Right ventricle myocardium superior (tissue), 1 donor: ENCODE measurements around the gene FAM53A. TPM values are rescaled to one million over a fixed set of nuclear protein-coding genes. Genes with fewer than 3 reads are reported as not detected.
A peak's percentile ranks its signal among the peaks of the same experiment; 100 is the strongest.

Experiments
- ATAC-seq: fragments of 200-7000 bp; cut with Tn5 transposase; one replicate; pipeline ENCODE4 v1.9.1; 2020; ENCODE audit warnings: mild to moderate bottlenecking; ENCODE audit not compliant: poor library complexity
- DNase-seq: peaks from one replicate; pipeline ENCODE4 v3.0.0-alpha.2; 2020
- intact Hi-C: fragments of 100-400 bp; cut with DNase I; formaldehyde crosslinking; loops from one replicate; pipeline ENCODE4 v1.11.2; 2022
- total RNA-seq: library from RNA; stranded (reverse); fragmentation: NEBNext Ultra II Directional; extraction: Animal tissue kit (Norgen Biotek cat#: 25700); gene quantifications from one replicate; pipeline ENCODE4 v1.2.1, GENCODE V29; 2021
- donor health status: DM: no; HTN: yes; CAD: no; lungs with severe emphysema.

The FAM53A gene
- total RNA-seq, 1 donor from 2014 or later, result 1.0 TPM

- peak; percentile 29 for DNase-seq
- ATAC-seq, result no peak
- intact Hi-C loops, result no loop called here
Measured at GRCh38 chr4:1603413-1604135, 80.5 kb downstream of the FAM53A start.

GRCh38 chr4:1602655-1603412 lies 81.3 kb downstream of the FAM53A start:
- ATAC-seq, result no peak
- DNase-seq, result peak; percentile 29

DNA sequence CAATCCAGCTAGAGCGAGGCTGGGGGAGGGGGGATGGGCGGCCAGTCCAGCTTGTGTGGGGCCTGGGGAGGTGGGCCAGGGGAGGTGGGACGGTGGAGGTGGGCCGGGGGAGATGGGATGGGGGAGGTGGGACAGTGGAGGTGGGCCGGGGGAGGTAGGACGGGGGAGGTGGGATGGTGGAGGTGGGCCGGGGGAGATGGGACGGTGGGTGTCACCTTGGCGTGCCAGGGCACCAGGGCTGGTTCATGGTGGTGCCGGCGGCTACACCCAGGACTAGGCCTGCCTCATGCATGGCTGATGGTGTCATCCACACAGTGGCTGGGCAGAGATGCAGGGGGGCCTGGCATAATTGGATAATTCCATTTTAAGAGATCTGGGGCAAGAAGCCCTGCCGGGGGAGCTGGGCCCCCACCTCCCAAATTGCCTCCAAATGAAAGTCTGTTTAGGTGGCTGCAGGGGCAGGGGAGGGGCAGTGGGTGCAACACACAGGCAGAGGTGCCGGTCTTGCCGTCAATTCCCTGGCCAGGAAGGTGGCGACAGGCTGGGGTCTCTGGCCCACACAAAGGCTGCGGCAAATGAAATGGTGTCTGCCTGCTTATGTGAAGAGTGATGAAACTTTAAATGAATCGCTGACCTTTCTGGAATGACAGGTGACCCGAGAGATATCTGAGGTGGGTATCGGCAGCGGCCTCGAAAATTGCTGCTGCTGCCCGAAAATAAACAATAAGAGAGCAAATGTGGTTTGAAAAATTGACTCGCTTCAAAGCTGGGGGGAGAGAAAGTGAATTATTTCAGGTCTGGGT lies 82.1 kb downstream of the FAM53A start:
- peak; percentile 29 for DNase-seq
- intact Hi-C loops, result no loop called here
- no peak for ATAC-seq

More at GRCh38 chr4:1602655-1603412, 81.3 kb downstream of the FAM53A start:
- intact Hi-C loops, result no loop called here

DNA sequence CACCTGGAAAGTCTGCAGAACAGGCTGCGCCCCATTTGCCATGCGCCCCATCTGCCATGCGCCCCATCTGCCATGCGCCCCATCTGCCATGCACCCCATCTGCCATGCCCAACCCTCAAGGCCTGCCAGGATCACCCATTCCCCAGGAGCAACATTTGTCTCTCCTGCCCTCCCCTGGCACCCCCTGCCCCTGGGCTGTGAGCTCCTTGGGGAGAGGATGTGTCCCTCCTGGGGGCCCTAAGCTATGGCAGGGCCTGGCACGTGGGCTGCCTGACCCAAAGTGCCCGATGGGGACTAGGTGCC lies 82.6 kb downstream of the FAM53A start:
- ATAC-seq, result no peak
- intact Hi-C loops, result no loop called here
- DNase-seq, result no peak

DNA sequence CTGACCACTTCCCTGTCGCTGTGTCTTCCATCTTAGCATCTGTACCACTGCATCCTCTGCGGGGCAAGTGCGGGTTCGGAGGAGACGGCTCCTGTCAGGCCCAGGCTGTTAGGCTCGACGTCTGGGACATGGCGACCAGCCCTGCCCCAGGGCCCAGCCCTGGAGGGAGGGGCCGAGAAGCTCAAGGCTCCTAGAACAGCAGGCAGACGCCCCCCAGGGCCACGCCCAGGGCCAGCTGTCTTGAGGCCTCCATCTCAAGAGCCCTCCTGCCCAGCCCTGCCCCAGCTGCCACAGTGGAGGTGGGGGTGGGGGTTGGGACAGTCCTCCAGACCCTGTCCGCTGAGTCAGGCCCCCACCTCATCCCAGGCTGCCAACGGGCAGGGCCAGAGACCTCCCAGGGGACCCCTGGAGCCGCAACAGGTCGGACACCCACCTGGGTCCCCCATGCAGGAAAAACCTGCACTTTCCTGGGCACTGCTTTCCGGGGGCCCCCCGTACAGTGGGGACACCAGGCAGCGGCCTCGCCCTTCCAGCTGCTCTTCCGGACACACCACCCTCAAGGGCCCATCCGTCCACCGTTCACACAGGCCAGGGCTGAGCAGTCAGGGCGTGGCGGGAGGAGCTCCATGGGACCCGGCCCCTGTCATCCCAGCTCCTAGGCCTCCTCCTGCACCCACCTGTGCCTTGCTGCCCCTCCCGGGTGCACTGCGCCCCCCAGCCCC lies 83.1 kb downstream of the FAM53A start:
- intact Hi-C loops, result no loop called here
- ATAC-seq, result no peak
- DNase-seq, result peak; percentile 27

GRCh38 chr4:1600211-1600780 lies 83.8 kb downstream of the FAM53A start:
- intact Hi-C loops, result no loop called here
- ATAC-seq (no peak), DNase-seq (peak; percentile 24)

DNA sequence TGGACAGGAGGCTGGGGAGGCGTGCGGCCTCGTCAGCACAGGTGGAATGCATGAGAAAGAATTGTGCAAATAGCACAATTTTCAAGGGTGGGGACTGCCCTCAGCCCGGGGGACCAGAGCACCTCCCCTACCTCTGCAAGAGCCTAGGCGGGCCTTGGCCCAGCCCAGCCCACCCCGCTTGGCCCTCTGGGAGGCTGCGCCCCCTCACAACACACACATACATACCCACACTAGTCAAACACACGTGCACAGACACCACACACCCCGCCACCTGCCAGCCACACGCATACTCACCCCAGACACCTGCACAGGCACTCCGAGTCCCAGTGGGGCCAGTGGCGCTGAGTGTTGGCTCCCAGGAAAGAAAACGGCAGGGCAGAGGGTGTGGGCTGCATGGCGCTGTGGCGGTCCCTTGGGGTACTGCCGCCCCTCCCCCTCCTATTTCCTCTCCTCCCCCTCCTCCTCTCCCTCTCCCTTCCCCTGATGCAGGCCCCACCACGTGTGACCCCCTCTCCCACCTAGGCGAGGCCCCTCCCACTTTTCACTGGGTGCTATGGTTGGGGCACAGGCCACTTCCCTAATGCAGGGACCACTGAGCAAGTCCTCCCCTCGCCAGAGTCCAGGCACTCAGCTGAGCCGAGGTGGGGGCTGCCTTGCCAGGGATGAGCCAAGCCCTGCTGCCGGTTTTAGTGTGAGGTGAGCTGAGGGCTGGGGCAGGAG lies 84.5 kb downstream of the FAM53A start:
- intact Hi-C loops, result no loop called here
- peak; percentile 36 for DNase-seq
- no peak for ATAC-seq

- peak; percentile 24 for DNase-seq
- intact Hi-C loops, result no loop called here
Measured at GRCh38 chr4:1599026-1599481, 85.1 kb downstream of the FAM53A start.

DNA sequence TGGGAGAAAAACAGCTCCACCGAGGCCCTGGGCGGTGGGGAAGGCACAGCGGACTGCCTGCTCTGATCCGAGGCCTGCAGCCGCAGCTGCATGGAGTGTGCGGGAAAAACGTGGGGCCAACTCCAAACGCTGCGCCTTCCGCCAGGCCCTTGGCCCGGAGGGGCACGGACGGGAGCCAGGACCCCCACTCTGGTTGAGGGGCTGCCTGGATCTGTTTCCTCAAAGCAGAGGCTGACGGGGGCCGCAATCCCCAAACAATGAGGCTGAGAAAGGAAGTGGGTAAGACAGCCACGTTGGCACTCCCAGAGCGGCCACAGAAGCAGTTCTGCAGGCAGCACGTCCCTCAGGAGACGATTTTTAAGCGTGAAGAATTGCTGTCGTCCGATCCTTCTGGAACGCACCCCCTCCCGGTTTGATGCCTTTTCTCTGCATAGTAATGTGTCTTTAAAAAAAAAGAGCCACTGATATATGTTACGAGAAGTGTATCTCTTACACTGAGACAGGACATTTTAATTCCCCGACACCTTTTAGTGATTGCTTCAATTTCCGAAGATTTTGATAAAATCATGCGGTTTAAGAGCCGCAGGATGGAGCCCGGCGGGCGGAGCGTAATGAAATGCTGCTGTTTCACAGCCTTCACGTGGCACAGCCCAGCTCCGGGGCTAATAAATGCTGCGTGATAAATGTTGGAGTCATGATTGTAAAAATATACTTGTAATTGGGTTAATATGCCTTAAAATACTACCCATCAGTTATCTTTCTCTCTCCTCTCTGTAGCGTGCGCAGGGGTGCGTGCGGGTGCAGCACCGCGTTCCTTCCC lies 85.7 kb downstream of the FAM53A start:
- ATAC-seq (no peak), DNase-seq (peak; percentile 20)
- intact Hi-C loops, result no loop called here

More at GRCh38 chr4:1599026-1599481, 85.1 kb downstream of the FAM53A start:
- ATAC-seq, result no peak

GRCh38 chr4:1597021-1597931 lies 86.8 kb downstream of the FAM53A start:
- intact Hi-C loops, result no loop called here
- ATAC-seq, result no peak

DNA sequence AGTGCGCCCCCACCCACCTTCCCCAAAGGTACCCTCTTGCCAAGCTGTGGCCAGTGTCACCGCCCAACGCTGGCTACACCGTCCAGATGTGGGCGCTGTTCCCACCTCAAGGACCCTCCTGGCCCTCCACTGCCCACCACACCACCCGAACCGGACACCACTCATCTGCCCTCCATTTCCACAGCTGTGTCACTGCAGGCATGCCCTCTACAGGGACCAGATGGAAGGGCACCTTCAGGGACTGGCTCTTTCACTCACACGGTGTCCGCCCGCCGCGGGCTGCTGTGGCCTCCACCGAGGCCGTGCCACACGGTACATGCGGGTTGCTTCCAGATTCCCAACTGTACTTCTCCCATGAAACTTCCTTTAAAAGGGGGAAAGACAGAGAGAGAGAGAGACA lies 87.7 kb downstream of the FAM53A start:
- ATAC-seq, result no peak
- peak; percentile 22 for DNase-seq
- intact Hi-C loops, result no loop called here

More at GRCh38 chr4:1597021-1597931, 86.8 kb downstream of the FAM53A start:
- peak; percentile 22 for DNase-seq

DNA sequence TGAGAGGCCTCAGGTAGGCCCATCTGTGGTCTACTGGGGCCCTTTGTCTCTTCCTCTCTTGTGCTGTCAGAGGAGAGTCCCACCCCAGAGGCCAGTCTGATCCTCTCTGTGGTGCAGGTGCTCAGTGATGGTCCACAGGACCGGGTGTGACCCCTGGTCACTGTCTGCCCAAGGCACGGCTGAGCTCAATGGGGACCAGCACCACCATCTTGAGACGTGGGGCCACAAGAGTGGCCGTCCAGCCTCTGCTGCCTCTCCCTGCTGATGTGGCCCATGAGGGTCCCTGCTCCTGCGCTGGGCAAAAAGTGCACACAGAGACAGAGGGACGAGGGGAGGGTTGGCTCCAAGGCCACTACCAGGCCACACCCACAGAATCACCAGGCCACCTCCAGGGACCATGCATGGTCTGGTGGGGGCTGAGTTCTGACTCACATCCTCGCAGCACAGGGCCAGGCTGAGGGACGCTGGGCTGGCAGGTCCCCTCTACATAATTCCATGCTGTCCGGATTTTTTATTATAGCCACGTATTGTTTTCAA lies 88.3 kb downstream of the FAM53A start:
- DNase-seq, result peak; percentile 20
- intact Hi-C loops, result no loop called here
- ATAC-seq, result no peak

DNA sequence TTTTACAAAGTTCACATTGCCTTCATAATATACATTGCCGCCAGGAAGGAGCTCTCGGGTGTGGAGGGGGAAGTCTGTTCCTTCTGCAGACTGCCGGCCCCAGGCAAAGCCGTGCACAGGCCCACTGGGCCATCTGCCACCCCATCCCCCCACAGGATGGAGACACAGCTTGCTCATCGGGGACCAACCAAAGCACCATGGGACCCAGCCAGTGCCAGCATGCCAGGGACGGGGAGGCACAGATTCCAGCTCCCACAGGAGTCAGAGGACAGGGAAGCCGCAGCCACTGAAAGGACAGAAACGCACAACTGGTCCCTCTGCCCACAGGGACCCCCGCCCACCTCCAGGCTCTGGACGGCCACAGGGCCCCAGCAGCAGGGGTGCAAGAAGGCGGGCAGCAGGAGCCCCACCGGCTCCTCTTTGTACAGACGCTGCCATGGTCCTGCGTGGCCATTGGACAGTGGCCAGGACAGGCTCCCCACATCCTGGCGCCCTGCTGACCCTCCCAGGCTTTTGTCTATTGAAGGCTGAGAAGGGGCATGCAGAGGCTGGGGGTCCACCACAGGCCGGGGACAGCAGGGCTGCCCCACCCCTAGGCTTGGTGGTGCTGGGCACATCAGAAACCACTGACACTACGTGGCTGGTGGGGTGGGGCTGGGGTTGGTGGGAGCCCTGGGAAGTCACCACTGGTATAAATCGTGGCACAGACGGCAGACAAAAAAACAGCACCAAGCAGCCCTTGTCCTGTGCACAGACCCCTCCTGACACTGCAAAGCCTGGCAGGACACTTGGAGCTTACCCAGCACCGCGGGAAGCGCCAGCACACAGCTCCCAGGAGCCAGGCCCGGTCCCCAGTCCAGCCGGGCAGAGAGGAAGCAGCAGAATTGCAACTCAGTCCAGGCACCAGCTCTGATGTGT lies 89.0 kb downstream of the FAM53A start:
- DNase-seq (peak; percentile 29), ATAC-seq (no peak)
- intact Hi-C loops, result no loop called here

DNA sequence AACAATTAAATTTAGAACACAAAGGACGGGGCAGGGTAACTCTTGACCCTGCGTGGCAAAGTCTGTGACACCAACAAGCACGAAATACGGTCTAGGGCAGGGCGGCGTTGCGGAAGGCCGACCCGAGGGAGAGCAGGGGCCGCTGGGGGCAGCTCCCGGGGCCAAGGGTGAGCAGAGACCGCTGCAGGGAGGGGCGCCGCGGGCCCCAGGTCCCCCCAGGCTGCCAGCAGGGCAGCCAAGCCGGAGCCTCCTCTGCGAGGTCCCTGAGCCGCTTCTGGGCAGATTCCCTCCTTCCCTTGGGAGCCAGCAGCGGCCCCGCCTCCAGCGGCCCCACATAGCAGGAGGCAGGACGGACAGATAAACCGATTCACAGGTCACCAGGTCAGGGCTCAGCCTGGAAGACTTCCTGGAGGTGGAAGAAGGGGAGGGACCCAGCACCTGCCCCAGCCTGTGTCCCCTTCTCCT lies 90.2 kb downstream of the FAM53A start:
- peak; percentile 20 for DNase-seq
- no peak for ATAC-seq
- intact Hi-C loops, result no loop called here

DNA sequence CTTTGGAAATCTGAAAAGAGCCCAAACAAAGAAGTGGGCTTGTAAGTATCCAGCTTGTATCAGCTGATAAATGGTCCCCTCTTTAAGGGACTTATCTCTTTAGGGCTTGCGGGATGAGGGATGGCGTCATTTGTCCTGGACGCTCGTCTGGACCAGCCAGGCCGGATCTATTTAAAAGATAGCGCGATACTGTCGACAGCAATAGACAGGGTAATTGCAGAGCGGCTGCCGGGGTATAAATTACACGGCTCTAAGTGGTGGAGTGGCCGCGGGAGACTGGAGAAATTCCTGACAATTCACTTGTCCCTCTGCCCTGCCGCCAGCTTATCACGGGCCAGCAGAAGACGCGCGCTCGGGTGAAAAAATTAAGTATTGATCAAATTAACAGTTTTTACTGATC lies 90.7 kb downstream of the FAM53A start:
- intact Hi-C loops, result no loop called here
- ATAC-seq (no peak), DNase-seq (no peak)
